Activated CD4-positive, alpha-beta memory T cell treated with anti-CD3 and anti-CD28 coated beads for 36 hours (primary cell): ENCODE data around the gene APC. TPM values are rescaled to one million over a fixed set of nuclear protein-coding genes. Genes with fewer than 3 reads are reported as not detected.
"Not testable (repeated sequence)": the region's sequence is repeated elsewhere in the genome, so short reads cannot be mapped to it uniquely, and the experiment has no call there.

Source experiments
- CTCF ChIA-PET: fragments of 350-600 bp; sonication (Branson Sonifier 250); formaldehyde crosslinking; loops from one replicate; lab custom pipeline; 2021; ENCODE audit warnings: antibody characterized with exemption, inconsistent platforms; lab: Charles Lee
- POLR2A ChIA-PET: fragments of 350-600 bp; sonication (Branson Sonifier 250); formaldehyde crosslinking; loops from one replicate; lab custom pipeline; 2021; ENCODE audit warnings: antibody characterized with exemption; lab: Charles Lee
- DNase-seq: peaks from one replicate; pipeline ENCODE4 v3.0.0-alpha.2; 2020
- H3K27ac Mint-ChIP-seq: one replicate; pipeline ENCODE4 v1.8.0; 2021; ENCODE audit warnings: mixed read lengths
- H3K27me3 Mint-ChIP-seq: one replicate; pipeline ENCODE4 v1.8.0; 2021; ENCODE audit warnings: mixed read lengths
- H3K36me3 Mint-ChIP-seq: one replicate; pipeline ENCODE4 v1.8.0; 2021; ENCODE audit warnings: mixed read lengths
- H3K4me1 Mint-ChIP-seq: one replicate; pipeline ENCODE4 v1.8.0; 2021; ENCODE audit warnings: low read depth, mixed read lengths
- H3K4me3 Mint-ChIP-seq: one replicate; pipeline ENCODE4 v1.8.0; 2021; ENCODE audit warnings: mild to moderate bottlenecking, mixed read lengths
- H3K9me3 Mint-ChIP-seq: one replicate; pipeline ENCODE4 v1.8.0; 2021; ENCODE audit warnings: mixed read lengths
- intact Hi-C: fragments of 100-400 bp; cut with micrococcal nuclease; formaldehyde crosslinking; loops from one replicate; pipeline ENCODE4 v1.15.1; 2023
- total RNA-seq, 2 experiments: library from RNA; stranded (reverse); gene quantifications; one replicate each; pipeline ENCODE4 v1.2.3, GENCODE V29; 2021

Gene APC
- total RNA-seq, 2 experiments from 2014 or later: 17.3 to 20.1 TPM

DNA sequence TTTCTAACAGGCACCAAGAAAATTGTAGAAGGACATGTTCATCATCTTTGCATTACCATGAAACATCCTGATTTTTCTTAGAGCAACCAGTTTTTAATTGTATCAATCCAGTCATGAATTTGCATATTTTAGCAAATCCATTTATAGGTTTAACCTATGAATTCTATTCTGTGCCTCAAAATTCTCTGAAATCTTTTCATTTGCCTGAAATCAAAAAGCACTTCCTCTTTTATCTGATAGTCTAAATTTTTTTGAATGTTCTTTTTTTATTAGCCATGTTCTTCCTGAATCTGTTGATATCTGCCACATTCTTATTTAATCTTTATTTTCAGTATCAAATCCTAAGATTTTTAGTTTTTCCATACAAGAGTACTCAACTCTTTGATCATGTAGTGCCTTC, 86.5 kb downstream of the APC start:
- no peak overlapping the region for H3K4me3 Mint-ChIP-seq
- H3K27ac Mint-ChIP-seq: no peak overlapping the region
- CTCF ChIA-PET: no interaction called here
- POLR2A ChIA-PET: no interaction called here
- H3K27me3 Mint-ChIP-seq: no peaks in the 10 kb centered on the region
- H3K9me3 Mint-ChIP-seq: no peaks in the 10 kb centered on the region
- H3K4me1 Mint-ChIP-seq: no peaks in the 10 kb centered on the region
- H3K36me3 Mint-ChIP-seq: peaks cover 16% of the 10 kb centered on the region
- no peak for DNase-seq
- intact Hi-C loops: no loop called here

DNA sequence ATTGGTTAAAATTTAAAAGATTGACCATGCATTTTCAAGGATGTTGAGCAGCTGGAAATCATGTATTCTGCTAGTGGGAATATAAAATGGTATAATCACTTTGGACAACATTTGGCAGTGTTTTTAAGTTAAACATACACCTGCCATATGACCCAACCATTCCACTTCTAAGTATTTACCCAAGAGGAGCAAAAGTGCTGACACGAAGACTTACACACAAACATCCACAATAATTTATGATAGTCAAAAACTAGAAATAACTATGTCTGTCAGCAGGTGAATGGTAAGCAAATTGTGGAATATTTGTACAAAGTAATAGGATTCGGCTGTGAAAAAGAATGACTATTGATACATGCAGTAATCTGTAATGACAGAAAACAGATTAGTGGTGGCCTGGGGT, 92.7 kb downstream of the APC start:
- Mint-ChIP-seq H3K4me1 (no peaks in the 10 kb centered on the region), H3K27me3 (no peaks in the 10 kb centered on the region), H3K4me3 (no peak overlapping the region), H3K27ac (no peak overlapping the region), H3K36me3 (peaks cover 10% of the 10 kb centered on the region), H3K9me3 (no peaks in the 10 kb centered on the region)
- intact Hi-C loops: no loop called here
- DNase-seq: no peak
- POLR2A ChIA-PET: no interaction called here
- CTCF ChIA-PET: interaction anchor here (0.6 kb wide), 1 partner anchor 108 kb away, joined by 3 read pairs; no protein-coding TSS in a partner anchor

DNA sequence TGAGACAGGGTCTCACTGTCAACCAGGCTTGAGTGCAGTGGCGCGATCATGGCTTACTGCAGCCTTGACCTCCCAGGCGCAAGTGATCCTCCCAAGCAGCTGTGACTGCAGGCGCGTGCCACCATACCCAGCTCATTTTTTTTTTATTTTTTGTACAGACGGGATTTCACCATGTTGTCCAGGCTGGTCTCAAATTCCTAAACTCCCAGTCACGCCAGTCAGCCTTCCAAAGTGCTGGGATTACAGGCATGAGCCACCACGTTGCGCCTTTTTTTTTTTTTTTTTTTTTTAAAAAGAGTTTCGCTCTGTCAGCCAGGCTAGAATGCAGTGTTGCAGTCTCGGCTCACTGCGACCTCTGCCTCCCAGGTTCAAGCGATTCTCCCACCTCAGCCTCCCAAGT, 96.3 kb downstream of the APC start:
- intact Hi-C loops: no loop called here
- no peak for DNase-seq
- no peaks in the 10 kb centered on the region for H3K4me1 Mint-ChIP-seq
- H3K4me3 Mint-ChIP-seq: no peak overlapping the region
- no peak overlapping the region for H3K27ac Mint-ChIP-seq
- CTCF ChIA-PET: interaction anchor here (0.7 kb wide), 2 partner anchors 283 to 414 kb away, joined by 3 to 5 read pairs; no protein-coding TSS in a partner anchor
- H3K36me3 Mint-ChIP-seq: peaks cover 24% of the 10 kb centered on the region
- POLR2A ChIA-PET: no interaction called here
- no peaks in the 10 kb centered on the region for H3K9me3 Mint-ChIP-seq
- no peaks in the 10 kb centered on the region for H3K27me3 Mint-ChIP-seq

DNA sequence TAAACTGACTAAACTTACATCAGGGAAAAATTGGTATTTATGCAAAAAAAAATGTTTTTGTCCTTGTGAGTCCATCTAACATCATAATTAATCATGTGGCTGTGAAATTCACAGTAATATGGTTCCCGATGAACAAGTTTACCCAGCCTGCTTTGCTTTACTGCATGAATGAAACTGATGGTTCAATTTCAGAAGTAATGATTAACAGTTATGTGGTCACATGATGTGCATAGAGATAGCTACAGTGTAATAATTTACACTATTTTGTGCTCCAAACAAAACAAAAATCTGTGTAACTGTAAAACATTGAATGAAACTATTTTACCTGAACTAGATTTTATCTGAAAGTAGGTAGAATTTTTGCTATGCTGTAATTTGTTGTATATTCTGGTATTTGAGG, 106.8 kb downstream of the APC start:
- CTCF ChIA-PET: interaction anchor here (1.5 kb wide), 1 partner anchor 87 kb away, joined by 4 read pairs; no protein-coding TSS in a partner anchor

DNA sequence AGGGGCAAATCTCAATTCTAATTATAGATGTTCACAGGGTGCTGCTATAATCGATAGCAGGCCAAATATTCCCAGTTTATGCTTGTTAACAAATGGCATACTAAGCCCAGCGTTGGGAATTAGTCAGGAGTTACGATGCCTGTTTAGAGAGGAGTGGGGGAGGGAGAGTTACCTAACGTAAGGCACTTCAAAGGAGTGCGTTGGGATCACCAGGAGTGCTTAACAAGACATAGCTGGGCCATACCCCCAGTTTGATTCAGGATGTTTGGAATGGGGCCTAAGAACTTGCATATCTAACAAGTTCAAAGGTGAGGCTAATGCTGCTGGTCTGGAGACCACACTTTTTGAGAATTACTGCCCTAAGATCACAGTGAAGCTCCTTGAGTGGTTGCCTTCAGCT, 108.9 kb downstream of the APC start:
- H3K36me3 Mint-ChIP-seq: no peaks in the 10 kb centered on the region
- intact Hi-C loops: loop anchor here (5.0 kb wide), 1 partner anchor 294 kb away; no protein-coding TSS in a partner anchor
- no peak overlapping the region for H3K27ac Mint-ChIP-seq
- no peaks in the 10 kb centered on the region for H3K27me3 Mint-ChIP-seq
- CTCF ChIA-PET: no interaction called here
- H3K9me3 Mint-ChIP-seq: no peaks in the 10 kb centered on the region
- DNase-seq: no peak
- no peak overlapping the region for H3K4me3 Mint-ChIP-seq
- POLR2A ChIA-PET: no interaction called here
- H3K4me1 Mint-ChIP-seq: peaks cover 4% of the 10 kb centered on the region

More for the DNA sequence above, 106.8 kb downstream of the APC start:
- intact Hi-C loops: no loop called here
- Mint-ChIP-seq H3K27ac (no peak overlapping the region), H3K9me3 (no peaks in the 10 kb centered on the region), H3K27me3 (no peaks in the 10 kb centered on the region), H3K4me3 (no peak overlapping the region), H3K4me1 (peaks cover 4% of the 10 kb centered on the region), H3K36me3 (peaks cover 3% of the 10 kb centered on the region)
- no peak for DNase-seq
- POLR2A ChIA-PET: no interaction called here

DNA sequence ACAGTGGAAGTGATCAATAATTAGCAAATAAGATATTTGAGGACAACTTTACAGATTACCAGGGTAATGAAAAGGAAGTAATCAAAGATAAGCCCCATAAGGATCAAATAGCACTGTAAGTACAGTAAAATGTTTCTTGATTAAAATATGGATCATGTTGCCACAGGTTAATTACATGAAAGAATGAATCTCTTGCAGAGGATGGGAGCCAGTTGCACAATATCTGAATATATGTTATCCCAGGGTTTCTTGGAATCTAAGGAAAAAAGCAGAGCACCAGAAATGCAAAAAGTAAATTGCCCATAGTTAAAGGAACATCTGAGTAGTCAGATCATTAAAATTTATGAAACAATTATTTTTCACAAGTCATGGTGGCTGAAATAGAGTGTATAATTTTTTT, 109.6 kb downstream of the APC start:
- H3K27ac Mint-ChIP-seq: no peak overlapping the region
- intact Hi-C loops: loop anchor here (5.0 kb wide), 1 partner anchor 295 kb away; no protein-coding TSS in a partner anchor
- no peak for DNase-seq
- ChIA-PET CTCF (no interaction called here), POLR2A (no interaction called here)
- no peaks in the 10 kb centered on the region for H3K27me3 Mint-ChIP-seq
- no peaks in the 10 kb centered on the region for H3K36me3 Mint-ChIP-seq
- no peak overlapping the region for H3K4me3 Mint-ChIP-seq
- H3K9me3 Mint-ChIP-seq: no peaks in the 10 kb centered on the region
- H3K4me1 Mint-ChIP-seq: peaks cover 4% of the 10 kb centered on the region

DNA sequence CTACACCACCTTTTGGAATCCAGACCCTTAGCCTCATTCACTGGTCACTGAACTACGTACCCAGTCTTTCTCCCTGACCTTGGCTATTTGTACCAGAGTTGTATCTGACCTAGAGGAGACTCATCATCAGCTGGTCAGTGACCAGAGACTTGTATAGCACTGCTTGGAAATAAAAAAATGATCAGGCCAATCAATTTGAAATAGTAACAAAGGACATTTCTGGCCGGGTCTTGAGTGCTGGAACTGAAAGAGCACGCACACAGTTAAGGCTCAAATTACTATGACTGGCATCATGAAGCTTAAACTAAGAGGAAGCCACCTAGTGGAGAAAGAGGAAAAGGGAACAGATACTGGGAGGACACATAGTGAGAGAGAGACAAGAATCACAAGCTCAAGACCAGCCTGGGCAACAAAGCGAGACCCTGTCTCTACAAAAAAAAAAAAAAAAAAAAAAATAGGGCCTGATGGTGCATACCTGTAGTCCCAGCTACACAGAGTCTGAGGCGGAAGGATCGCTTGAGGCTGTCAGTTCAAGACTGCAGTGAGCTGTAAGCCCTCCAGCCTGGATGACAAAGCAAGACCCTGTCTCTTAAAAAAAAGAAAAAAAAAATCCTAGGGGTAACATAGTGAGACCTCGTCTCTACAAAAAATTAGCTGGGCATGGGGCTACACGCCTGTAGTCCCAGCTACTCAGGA, 110.6 kb downstream of the APC start:
- no peak overlapping the region for H3K4me3 Mint-ChIP-seq
- H3K27me3 Mint-ChIP-seq: no peaks in the 10 kb centered on the region
- ChIA-PET CTCF (interaction anchor here (0.6 to 1.5 kb wide), 28 partner anchors 8 to 673 kb away, joined by 3 to 14 read pairs (median 4); partner anchors contain the start of gene SRP19), POLR2A (interaction anchor here (0.6 kb wide), 1 partner anchor 342 kb away, joined by 3 read pairs; no protein-coding TSS in a partner anchor)
- H3K27ac Mint-ChIP-seq: no peak overlapping the region
- H3K9me3 Mint-ChIP-seq: no peaks in the 10 kb centered on the region
- peaks cover 4% of the 10 kb centered on the region for H3K4me1 Mint-ChIP-seq
- no peak for DNase-seq
- no peaks in the 10 kb centered on the region for H3K36me3 Mint-ChIP-seq
- intact Hi-C loops: loop anchor here (1.0 to 5.0 kb wide), 2 partner anchors 157 to 296 kb away; no protein-coding TSS in a partner anchor

DNA sequence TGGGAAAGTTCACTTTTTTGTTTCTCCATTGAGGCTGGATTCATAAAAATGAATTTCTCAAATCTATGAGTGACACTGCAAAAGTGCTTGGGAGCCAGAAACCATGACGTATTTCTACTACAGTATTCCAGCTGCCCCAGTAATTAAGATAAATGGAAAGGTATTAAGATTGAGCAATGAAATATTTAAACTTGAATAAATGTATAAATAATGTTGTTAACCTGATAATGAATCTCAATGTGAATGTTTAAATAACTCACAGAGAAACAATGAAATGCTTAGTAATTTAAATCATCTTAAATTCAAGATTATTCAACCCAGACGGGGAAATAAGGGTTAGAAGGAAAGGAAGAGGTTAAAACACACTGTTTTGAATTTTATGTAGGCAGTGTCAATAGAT, 112.2 kb downstream of the APC start:
- H3K4me3 Mint-ChIP-seq: no peak overlapping the region
- no peaks in the 10 kb centered on the region for H3K36me3 Mint-ChIP-seq

DNA sequence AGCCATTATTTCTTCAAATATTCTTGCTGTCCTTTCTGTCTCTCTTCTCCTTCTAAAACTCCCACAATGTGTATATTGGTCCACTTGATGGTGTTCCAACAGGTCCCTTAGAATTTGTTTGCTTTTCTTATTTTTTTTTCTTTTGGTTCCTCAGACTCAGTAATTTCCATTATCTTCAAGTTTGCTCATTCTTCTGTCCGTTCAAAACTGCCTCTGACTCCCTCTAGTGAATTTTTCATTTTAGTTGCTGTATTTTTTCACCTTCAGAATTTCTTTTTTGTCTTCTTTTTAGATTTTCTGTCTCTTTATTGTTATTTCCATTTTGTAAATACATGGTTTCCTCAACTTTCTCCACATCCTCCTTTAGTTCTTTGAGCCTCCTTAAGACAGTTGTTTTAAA, 117.0 kb downstream of the APC start:
- Mint-ChIP-seq H3K9me3 (peaks cover 6% of the 10 kb centered on the region), H3K4me3 (no peak overlapping the region), H3K36me3 (no peaks in the 10 kb centered on the region), H3K4me1 (no peaks in the 10 kb centered on the region), H3K27me3 (peaks cover 15% of the 10 kb centered on the region), H3K27ac (no peak overlapping the region)
- no peak for DNase-seq
- intact Hi-C loops: no loop called here
- POLR2A ChIA-PET: no interaction called here
- CTCF ChIA-PET: interaction anchor here (0.7 kb wide), 1 partner anchor 22 kb away, joined by 6 read pairs; no protein-coding TSS in a partner anchor

More for the DNA sequence above, 112.2 kb downstream of the APC start:
- POLR2A ChIA-PET: no interaction called here
- CTCF ChIA-PET: interaction anchor here (0.6 kb wide), 1 partner anchor 9 kb away, joined by 3 read pairs; no protein-coding TSS in a partner anchor
- Mint-ChIP-seq H3K4me1 (peaks cover 4% of the 10 kb centered on the region), H3K9me3 (peaks cover 5% of the 10 kb centered on the region), H3K27me3 (peaks cover 3% of the 10 kb centered on the region), H3K27ac (no peak overlapping the region)
- no peak for DNase-seq
- intact Hi-C loops: loop anchor here (5.0 kb wide), 1 partner anchor 298 kb away; no protein-coding TSS in a partner anchor

DNA sequence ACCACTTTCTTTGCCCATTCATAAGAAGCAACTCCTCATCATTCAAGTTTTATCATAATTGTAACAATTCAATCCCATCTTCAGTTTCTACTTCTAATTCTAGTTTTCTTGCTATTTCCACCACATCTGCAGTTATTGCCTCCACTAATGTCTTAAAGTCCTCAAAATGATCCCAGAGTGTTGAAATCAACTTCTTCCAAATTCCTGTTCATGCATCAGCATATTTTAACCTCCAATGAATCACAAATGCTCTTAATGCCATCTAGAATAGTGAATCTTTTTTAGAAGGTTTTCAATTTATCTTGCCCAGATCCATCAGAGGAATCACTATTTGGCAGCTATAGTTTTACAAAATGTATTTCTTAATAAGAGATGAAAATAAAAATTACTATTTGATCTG, 120.2 kb downstream of the APC start:
- intact Hi-C loops: no loop called here
- Mint-ChIP-seq H3K36me3 (peaks cover 6% of the 10 kb centered on the region), H3K9me3 (peaks cover 6% of the 10 kb centered on the region), H3K27me3 (peaks cover 15% of the 10 kb centered on the region), H3K4me3 (no peak overlapping the region), H3K4me1 (peaks cover 16% of the 10 kb centered on the region), H3K27ac (peak overlapping the region; percentile 14)
- CTCF ChIA-PET: interaction anchor here (0.7 to 1.9 kb wide), 2 partner anchors 10 to 654 kb away, joined by 3 to 8 read pairs; no protein-coding TSS in a partner anchor
- POLR2A ChIA-PET: no interaction called here
- DNase-seq: no peak

DNA sequence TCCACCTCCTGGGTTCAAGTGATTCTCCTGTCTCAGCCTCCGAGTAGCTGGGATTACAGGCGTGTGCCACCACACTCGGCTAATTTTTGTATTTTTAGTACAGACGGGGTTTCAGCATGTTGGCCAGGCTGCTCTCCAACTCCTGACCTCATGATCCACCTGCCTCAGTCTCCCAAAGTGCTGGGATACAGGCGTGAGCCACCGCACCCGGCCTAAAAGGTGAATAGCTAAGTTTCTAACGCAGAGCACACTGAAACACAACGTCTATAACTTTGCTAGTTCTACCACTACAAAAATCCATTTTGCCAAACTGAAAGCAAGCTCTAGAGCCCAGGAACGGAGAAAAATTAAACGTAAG, 122.9 kb downstream of the APC start:
- intact Hi-C loops: loop anchor here (2.0 kb wide), 1 partner anchor 116 kb away; the partner anchor contains the start of gene DCP2
- H3K27me3 Mint-ChIP-seq, DNase-seq, H3K9me3 Mint-ChIP-seq: not testable (repeated sequence)
- CTCF ChIA-PET: interaction anchor here (0.7 to 2.0 kb wide), 6 partner anchors 9 to 104 kb away, joined by 3 to 14 read pairs (median 4); no protein-coding TSS in a partner anchor
- H3K4me3 Mint-ChIP-seq: peak overlapping the region; percentile 86
- POLR2A ChIA-PET: interaction anchor here (0.6 to 1.4 kb wide), 4 partner anchors 10 to 104 kb away, joined by 3 to 5 read pairs (median 4); no protein-coding TSS in a partner anchor
- H3K4me1 Mint-ChIP-seq: peaks cover 30% of the 10 kb centered on the region
- H3K36me3 Mint-ChIP-seq: peaks cover 18% of the 10 kb centered on the region
- H3K27ac Mint-ChIP-seq: peak overlapping the region; percentile 95
